ENCODE measurements around the gene TMEM108. TPM values are rescaled to one million over a fixed set of nuclear protein-coding genes. Genes with fewer than 3 reads are reported as not detected.
"Not testable (repeated sequence)": the region's sequence is repeated elsewhere in the genome, so short reads cannot be mapped to it uniquely, and the experiment has no call there.

Gene TMEM108
- 0.34 and 1.8 TPM in 2 replicates for total RNA-seq (2014; rRNA removed; shearing (Covaris generic))

GRCh38 chr3:133038089-133038730 is at the start of gene TMEM108:
TMEM108 (plus strand) TSS chr3:133038391.
- DNase-seq (ENCODE audit: low read depth) = peak; percentile 91

- no peak for DNase-seq (ENCODE audit: low read depth)
Measured at GRCh38 chr3:132995971-132996370, 42.2 kb upstream of the TMEM108 start.

DNA sequence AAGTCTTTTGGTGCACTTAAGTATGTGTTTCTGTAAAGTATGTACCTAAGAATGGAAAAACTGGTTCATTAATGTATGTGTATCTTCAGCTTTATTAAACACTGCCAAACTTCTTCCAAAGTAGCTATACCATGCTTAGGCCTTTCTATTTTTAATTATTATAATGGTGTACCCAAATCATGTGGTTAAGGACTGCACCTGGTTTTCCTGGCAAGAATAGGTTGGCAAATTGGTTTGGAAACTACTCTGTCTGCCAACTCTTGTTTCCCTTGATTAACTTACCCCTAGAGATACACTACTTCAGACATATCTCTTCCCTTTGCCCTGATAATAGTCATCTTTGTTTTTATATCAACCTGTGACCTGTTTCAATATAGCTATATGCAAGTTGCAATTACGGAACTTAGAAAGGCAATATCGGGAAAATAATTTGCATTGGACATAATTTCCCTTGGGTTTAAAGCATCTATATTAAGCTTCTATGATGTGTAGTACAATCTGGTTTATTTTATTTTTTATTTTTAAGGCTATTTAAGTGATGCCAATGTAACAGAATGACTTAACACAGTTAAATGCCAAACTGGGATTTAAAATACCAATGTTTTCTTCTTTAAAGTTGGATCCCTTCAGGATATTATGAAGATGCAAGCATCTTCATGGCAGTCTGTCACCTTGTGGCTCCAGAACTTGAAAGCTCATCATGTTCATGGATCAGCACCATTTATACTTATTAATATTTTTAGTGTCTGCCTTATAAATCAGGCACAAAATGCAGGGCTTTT is 40.6 kb upstream of the TMEM108 start:
- no peak for DNase-seq (ENCODE audit: low read depth)

DNA sequence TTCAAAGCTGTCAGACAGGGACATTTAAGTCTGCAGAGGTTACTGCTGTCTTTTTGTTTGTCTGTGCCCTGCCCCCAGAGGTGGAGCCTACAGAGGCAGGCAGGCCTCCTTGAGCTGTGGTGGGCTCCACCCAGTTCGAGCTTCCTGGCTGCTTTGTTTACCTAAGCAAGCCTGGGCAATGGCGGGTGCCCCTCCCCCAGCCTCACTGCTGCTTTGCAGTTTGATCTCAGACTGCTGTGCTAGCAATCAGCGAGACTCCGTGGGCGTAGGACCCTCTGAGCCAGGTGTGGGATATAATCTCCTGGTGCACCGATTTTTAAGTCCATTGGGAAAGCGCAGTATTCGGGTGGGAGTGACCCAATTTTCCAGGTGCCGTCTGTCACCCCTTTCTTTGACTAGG is 33.2 kb upstream of the TMEM108 start:
- DNase-seq (ENCODE audit: low read depth) = not testable (repeated sequence)

DNA sequence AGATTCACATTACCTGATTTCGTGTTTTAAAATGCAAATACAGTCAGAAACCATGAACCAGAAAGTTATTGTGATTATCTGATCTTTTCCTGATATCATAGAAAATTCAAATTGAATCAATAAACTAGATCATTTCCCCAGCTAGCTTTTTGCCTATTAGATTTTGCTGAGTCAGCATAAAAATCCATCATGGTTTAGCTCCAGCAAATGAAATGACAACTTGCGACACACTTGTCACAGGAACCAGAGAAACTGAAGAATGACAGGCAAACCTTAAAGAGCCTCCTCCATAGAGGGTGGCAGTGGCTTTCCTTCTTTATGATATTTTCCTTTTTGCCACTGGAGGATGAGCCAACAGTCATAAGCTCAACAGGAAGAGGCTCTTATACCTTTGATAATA is 30.6 kb upstream of the TMEM108 start:
- DNase-seq (ENCODE audit: low read depth) = no peak

- no peak for DNase-seq (ENCODE audit: low read depth)
Measured at GRCh38 chr3:133014325-133014724, 23.9 kb upstream of the TMEM108 start.

GRCh38 chr3:133015573-133015972 is 22.6 kb upstream of the TMEM108 start:
- not testable (repeated sequence) for DNase-seq (ENCODE audit: low read depth)

- no peak for DNase-seq (ENCODE audit: low read depth)
Measured at GRCh38 chr3:133016838-133017309, 21.3 kb upstream of the TMEM108 start.

GRCh38 chr3:133018921-133019320 is 19.3 kb upstream of the TMEM108 start:
- DNase-seq (ENCODE audit: low read depth) = no peak

DNA sequence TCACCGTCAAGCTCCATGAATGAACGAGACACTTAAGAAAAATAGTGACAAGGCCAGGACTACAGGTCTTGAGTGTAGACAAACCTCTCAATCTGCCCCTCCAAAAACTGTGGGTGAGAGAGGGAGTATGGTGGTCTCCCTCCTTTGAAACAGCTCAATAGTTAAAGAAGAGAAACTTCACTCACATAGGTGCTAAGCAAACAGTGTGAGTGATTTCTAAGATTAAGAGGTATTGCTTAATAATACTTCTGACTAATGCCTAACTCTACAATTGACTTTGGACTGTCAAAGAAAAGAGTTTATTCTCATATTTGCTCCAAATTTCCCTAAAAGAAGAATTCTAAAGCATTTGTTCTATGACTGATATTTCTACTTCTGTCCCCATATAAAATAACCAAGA is 17.0 kb upstream of the TMEM108 start:
- no peak for DNase-seq (ENCODE audit: low read depth)

GRCh38 chr3:133023362-133023761 is 14.8 kb upstream of the TMEM108 start:
- DNase-seq (ENCODE audit: low read depth) = no peak

DNA sequence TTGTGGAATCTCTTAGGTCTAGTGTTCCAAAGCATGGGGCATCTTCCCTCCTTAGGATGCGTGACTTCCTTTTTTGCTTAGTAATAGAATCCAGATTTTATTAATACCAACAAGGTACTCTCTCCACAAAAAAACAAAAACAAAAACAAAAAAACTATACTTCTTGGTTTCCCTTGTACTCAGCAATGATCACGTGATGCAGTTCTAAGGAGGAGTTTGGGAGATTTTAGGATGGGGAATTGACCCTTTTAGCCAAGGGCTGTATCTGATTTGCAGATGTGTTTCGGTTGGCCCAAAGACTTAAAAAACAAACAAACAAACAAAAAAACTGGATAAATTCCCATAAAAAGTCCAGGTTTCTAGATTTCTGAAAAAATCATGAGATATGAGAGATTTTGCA is 12.6 kb upstream of the TMEM108 start:
- no peak for DNase-seq (ENCODE audit: low read depth)

DNA sequence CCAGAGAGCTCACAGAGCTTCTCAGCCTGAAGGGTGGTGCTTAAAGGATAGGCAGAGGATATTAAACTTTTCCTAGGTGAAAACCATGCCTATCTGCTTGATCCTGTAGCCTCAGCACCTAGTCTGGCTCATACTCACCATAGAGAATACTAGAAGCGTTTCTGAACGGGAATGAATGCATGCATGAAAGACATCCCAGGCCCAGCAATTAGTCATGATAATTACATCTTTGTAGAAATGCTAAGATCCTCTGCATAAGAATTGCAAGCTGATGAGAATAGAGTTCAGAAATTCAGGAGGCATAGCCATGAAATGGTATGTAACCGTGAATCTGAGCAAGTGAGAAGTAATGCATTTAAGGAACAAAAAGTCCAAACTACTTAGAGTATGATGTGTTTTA is 5.9 kb upstream of the TMEM108 start:
- no peak for DNase-seq (ENCODE audit: low read depth)

DNA sequence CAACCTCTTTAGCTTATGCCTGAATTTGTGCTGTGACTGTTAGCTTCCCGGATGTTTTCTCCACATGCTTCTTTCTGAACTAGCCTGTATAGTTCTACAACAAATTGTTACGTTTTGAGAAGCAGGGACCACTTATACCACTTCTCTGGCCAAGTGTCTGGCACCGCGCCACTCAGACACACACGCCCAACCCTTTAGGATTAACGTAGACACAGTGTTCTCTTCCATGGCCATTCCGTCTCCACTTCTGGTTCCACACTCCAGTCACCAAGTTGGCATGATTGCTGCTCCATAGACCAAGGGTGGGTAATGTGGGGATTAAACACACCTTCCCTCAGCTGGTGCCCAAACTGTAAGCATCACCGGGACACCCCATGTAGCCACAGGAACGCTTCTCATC is 755 bp upstream of the TMEM108 start:
- DNase-seq (ENCODE audit: low read depth) = peak; percentile 4

GRCh38 chr3:133038731-133039375 is 662 bp downstream of the TMEM108 start:
- peak; percentile 39 for DNase-seq (ENCODE audit: low read depth)

DNA sequence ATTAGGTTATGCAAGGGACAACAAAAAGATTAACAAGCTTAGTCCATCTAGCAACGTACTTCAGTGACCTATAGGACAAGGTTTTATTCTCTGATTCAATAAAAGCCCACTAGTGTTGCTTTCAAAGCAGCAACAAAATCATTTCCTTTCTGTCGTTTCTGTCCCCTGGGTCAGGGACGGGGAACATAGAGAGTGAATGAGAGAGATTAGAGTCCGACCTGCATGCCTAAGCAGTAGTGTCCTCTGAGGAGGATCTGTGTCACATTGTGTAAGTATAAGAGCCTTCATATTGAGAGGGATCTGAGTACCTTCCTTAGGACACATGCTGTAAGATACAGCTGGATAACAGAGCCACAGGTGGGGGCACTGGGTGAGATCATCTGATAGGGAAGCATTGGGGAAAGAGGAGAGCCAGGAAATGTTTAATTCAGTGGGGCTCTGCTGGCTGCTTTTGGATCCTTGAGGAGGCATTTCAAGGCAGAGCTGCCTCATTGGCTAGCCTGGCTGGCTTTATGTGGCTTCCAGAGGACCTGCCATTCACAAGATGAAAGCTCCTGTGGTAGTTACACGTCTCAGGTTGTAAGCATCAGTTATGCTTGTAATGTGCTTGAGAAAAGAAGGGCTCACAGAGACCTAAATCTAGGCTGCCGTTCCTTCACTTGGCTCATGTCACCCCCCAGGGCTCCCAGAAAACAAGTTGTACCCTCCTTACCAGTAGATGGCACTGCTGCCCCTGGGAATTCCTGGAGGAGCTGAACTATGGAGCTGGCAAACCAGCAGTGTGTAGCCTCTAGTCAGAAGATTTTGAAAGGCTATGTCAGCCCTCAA is 2.7 kb downstream of the TMEM108 start:
- DNase-seq (ENCODE audit: low read depth) = peak; percentile 73

DNA sequence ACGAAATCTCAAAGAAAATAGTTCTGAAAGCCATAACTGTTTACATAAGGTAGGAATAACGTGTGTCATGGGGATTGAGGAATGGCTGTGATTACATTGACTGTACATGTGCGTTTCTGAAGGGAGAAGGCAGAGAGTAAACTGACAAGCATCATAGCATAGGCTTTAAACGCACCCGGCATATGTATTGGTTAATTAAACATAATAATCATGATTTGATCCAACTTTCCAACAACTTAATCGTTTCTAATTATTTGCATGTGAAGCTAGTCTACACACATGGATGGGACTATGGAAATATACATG is 3.3 kb downstream of the TMEM108 start:
- no peak for DNase-seq (ENCODE audit: low read depth)

- DNase-seq (ENCODE audit: low read depth) = no peak
Measured at GRCh38 chr3:133042778-133043177, 4.6 kb downstream of the TMEM108 start.

GRCh38 chr3:133047980-133048379 is 9.8 kb downstream of the TMEM108 start:
- DNase-seq (ENCODE audit: low read depth) = no peak

DNA sequence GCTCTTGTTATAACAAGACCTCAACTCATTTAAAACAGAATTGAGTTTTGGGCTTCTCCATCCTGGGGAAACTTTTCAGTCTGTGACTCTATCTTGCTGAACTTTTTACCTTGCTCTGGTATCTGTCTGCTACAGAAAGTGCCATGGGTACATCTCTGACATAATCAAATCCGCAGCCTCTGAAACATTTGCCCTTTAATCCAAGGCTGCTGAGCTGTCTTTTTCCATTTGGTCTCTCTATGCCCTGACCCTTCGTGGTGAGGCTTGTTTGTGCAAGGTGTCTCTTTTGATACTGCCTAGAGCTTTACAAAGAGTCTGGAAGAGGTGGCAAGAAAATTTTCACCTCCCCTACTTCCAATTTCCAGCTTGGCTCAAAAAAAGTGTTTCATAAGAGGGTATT is 11.3 kb downstream of the TMEM108 start:
- no peak for DNase-seq (ENCODE audit: low read depth)

GRCh38 chr3:133050891-133051290 is 12.7 kb downstream of the TMEM108 start:
- DNase-seq (ENCODE audit: low read depth) = no peak

DNA sequence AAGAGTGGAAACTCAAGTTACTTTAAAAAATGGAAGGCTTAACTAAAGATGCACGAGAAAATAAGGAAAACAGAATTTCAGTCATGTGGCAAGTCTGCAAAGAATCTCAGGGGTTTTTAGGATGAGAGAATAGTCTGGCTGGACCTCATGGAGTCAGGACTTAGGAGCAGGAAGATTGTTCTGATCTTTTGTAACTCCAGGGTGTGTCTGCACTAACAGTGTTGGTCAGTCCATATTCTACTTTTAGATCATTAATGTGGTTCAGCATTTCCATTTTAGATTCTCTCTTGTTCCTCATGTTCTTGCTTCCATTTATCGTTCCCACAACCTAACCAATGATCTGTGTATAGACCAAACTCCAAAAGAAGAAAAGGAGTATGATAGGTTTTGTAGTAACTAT is 15.3 kb downstream of the TMEM108 start:
- no peak for DNase-seq (ENCODE audit: low read depth)
